Left lobe of liver (tissue), 2 donors: ENCODE data around the gene BACH2. TPM values are rescaled to one million over a fixed set of nuclear protein-coding genes. Genes with fewer than 3 reads are reported as not detected.

Source experiments
- ATAC-seq: fragments of 200-7000 bp; cut with Tn5 transposase; one replicate; pipeline ENCODE4 v1.9.1; 2020; ENCODE audit warnings: mild to moderate bottlenecking, moderate library complexity
- DNase-seq: peaks from one replicate; pipeline ENCODE4 v3.0.0-alpha.2; 2020; ENCODE audit warnings: low spot score
- total RNA-seq: library from RNA; stranded (reverse); gene quantifications from one replicate; pipeline ENCODE4 v1.2.1, GENCODE V29; 2021
- donor health status: DM: no; HTN: no; CAD: no; lungs with moderate emphysema.
- donor health status: DM: no; HTN: yes; CAD: no.

Gene BACH2
- total RNA-seq, 1 donor from 2014 or later, result 3.1 TPM

DNA sequence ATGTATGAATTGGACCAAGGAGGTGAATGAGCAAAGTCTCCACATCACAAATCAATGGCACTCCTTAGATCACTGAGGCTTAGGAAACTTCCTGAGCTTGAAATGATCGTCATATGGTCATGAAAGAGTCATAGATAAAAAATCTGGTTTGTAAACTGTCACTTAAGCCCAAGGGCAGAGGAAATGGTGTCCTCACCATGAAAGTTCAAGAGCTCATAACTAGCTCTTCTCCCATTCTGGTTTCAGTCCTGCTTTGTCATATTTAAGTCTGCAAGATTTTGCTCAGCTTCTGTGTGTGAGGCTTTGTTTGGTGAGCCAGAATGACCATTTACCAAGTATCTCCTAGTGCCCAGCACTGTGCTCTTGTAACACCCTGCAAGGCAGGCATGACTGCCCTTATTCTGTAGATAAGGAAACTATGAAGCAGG lies 341.9 kb downstream of the BACH2 start:
- DNase-seq (no peak), ATAC-seq (no peak)

DNA sequence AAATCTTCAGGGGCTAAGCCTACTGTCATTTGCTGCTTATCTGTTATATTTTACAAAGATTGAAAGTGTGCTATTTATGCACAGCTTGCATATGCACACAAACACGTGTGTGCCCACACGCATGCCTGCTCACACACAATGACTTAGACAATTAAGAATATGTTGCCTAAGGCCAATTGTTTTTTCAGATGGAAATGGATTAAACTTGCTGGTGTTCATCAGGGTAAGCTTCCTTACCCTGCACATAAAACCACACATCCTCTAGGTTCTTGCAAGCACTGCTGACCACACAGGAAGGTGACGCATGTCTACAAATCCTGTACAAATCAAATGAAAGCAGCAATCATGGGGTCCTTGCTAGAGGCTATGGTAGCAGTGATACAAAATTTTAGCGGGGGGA lies 344.0 kb downstream of the BACH2 start:
- ATAC-seq (no peak), DNase-seq (no peak)

DNA sequence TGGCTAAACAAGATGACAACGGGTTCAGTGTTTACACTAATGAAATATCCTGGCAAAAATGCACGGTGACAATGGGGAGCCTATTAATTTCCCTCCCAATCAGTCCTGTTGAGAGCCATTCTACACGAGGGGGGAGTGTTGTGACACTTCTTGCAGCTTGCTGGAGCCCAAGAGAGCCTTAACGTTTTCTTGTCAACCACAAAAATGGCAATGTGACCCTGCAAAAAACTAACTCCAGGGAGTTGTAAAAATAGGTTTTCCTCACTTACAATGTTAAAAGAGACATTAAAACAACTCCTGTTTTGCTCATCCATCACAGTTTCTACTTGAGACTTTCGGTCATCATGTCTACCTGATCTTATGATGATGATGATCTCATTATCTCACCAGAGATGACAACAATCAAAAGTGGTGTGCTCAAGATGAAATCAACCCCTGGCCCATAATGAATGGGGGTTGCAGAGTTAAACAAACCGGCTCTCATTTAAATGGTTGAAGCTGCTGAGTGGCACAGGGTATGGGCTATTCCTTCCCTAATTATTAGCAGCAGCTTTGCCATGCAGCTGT lies 344.5 kb downstream of the BACH2 start:
- no peak for ATAC-seq
- no peak for DNase-seq

DNA sequence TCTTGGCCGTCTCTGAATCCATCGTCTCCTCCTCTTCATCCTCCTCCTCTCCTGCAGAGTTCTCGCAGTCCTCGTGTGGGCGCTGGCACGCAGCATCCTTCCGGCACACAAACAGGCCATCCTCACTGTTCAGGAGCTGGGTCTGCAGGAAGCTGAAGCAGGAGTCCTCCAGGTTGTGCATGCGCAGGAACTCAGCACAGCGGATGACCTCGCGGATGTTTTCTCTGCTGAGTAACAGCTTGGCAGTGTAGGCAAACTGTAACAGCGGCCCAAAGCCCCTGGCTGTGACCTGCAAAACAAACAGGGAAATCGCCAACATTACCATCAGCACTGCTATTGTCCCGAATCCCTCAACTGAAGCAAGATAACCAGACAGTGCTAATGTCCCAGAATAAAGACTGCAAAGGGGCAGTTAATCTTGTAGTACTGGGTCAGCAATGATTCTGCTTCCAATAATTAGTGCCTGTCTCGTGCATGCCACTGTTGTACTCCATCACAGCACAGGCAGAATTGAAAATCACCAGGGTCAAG lies 345.0 kb downstream of the BACH2 start:
- ATAC-seq (peak; percentile 88), DNase-seq (peak; percentile 81)

DNA sequence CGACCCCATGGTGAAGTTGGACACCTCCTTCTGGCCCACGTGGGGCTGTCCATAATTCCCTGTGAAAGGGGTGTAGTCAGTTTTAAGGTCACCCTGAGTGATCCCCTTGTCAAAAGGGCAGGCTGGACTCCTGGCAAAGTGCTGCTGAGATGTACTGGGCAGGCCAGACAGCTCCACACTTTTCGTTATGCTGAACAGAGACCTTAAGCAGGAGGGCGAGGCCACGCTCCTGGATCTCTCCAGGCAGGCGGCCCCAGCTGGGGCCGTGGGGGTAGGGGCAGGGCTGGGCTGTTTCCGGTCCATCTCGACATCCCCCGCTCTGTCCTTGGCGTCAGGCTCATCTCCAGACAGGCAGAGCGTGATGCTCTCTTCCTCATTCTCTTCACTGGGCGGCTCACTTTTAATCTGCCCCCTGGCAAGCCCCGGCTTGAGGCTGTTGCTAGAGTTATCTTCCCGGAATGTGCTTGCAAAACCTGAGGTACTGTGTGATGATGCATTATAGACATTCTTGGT lies 345.7 kb downstream of the BACH2 start:
- ATAC-seq, result no peak
- DNase-seq, result no peak

DNA sequence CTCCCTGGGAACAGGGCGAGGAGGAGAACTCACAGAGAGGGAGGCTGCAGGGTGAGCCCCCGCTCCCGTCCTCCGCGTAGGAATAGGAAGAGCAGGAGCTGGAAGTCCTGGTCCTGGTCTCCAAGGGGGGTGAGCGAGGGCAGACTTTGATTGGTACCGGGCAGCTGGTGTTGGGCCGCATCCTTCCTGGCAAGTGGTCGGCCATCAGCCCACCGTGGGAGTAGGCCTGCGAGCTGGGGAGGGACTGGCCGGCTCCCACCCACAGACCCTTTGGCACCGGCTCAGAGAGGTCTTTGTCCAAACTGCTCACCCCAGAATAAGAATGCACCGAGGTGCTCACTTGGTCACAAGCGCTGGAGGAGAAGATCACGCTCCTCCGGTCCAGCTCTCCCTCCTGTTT lies 346.2 kb downstream of the BACH2 start:
- ATAC-seq (no peak), DNase-seq (no peak)

DNA sequence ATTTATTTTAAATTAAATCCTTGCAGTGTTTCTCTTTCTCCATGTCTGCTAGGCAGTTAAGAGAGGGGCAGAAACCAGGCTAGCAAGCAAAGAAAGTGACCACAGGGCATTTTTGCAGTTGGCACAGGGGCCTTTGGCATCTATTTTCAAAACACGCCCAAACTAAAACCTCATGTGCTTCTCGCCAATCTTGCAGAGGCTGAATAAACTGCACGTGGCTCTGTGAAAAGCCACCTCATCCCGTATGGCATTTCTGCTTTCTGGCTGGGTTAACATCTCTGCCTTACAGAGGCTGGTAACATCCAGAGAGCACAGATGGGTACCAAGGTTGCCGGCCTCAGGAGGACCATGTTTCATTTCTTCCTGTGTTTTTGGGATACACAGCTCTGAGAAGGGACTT lies 347.8 kb downstream of the BACH2 start:
- ATAC-seq (no peak), DNase-seq (no peak)

DNA sequence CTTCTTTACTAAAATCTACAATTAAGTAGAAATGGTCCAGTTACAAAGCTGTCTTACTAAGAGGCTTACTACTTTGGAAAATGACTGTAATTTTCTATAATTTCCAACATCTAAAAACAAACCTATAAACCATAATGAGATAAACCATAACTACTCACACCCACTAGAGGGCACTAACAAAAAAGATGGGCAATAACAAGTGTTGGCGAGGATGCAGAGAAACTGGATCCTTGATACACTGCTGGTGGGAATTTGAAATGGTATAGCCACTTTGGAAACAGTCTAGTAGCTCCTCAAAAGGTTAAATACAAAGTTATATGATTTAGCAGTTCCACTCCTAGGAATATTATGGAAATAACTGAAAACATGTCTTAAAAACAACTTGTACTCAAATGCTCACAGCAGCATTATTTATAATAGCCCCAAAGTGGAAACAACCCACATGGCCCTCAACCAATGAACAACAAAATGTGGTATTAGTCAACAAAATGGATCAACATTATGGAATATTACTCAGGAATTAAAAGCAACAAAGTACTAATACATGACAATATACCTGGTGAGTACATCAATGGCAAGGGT lies 351.7 kb downstream of the BACH2 start:
- DNase-seq (no peak), ATAC-seq (no peak)

DNA sequence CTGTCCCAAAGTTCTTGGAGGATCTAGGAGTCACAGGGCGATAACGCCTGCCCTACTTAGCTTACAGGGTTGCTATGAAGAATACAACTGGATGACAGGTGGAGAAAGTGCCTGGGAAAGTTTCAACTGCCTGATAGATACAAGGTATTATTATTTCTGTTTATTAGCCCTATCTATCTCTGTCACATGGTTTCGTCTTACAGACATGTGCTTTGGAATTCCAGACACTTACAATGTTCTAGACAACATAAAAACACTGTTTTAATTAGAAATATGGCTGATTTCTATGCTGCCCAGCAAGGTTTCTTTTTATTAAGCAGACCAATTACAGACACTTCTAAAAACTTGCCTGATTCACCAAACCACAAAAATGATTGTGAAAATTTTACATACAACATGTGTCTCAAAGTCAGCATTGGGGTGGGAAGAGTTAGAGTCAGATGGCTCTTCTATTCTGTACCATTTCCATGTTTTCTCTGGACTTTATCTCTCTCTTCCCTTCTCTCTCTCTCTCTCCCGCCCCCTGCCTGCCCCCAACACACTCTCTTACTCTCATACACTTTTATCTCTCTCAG lies 352.4 kb downstream of the BACH2 start:
- ATAC-seq, result no peak

DNA sequence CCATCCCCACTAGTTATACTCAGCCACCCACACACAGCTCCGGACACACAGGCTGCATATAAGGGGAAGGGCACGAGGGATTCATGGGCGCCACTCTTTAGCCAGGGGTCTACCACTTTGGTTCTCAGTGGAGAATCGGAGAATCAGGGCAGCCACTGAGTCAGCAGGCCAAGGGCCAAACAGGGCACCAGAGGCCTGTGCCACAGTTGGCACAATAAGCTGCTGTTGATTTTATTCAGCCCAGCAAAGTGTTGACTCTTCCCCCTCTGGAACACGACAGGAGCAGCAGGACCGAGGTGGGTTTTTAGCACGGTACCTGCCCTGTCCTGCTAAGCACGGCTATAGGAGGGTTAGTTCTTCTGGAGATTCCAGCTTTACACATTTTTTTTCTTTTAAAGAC lies 354.0 kb downstream of the BACH2 start:
- no peak for DNase-seq
- no peak for ATAC-seq

More for the DNA sequence above, 352.4 kb downstream of the BACH2 start:
- DNase-seq, result no peak

DNA sequence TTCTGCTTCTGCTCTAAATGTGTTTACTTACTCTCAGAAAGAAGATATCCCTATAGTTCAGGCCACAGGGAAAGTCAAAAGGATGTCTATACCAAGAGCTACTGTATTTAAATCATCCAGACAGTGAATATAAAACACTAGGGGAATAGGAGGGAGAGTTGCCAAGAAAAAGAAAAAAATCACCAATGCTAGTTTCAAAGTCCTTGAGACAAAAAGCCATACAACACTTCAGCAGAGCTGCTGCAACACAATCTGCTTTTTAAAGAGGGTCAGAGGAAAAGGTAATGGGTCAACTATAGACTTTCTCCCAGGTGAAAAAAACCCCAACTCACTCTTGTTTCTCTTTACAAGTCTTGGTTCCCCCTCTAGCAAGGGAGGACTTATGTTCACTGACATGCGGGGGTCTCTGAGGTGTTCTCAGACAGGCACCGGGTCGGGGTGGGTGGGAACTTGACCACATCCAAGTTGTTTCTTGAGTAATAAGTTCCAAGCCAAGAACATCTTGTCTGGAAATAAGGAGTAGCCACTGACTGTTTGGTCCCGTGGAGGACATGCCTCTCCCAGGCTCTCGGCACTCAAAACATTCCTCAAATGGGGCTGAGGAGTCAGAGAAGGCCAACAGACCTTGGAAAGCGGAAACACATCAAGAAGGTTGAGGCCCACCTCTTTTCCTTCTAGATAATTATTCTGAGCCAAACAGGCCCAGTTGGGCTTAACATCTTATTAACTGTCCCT lies 354.7 kb downstream of the BACH2 start:
- ATAC-seq (peak; percentile 48), DNase-seq (no peak)

DNA sequence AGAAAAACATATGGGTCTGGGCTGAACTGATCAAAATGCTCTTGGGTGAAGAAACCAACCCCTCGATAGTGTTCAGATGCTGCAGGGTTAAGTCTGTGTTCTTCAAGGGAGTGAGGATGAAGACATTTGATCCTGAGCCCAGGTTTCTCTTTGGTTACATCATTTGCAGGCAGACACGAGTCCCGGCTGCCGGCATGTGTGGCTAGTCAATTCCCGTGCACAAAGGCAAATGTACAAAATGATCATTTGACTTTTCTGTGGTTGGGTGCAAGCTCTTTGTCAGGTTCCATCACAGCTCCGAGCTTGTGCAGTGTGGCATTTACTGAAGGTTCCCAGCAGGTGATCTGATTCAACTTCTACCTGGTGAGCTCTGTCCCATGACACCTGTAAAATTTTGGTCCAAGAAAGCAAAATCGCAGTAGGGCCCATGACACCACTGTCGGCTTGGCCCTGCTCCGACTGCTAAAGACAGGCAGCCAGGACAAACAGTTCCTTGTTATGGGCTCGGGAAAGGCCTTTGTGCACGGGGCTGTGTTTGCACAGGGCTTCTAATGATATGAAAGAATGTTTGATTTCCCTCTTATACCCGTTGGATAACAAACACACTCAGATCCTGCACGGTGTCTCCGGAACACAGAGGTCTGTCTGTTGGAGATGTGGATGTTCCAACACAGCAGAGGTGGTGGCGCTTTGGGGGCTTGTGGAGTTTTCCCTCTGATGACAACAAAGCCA lies 355.4 kb downstream of the BACH2 start:
- peak; percentile 73 for ATAC-seq

DNA sequence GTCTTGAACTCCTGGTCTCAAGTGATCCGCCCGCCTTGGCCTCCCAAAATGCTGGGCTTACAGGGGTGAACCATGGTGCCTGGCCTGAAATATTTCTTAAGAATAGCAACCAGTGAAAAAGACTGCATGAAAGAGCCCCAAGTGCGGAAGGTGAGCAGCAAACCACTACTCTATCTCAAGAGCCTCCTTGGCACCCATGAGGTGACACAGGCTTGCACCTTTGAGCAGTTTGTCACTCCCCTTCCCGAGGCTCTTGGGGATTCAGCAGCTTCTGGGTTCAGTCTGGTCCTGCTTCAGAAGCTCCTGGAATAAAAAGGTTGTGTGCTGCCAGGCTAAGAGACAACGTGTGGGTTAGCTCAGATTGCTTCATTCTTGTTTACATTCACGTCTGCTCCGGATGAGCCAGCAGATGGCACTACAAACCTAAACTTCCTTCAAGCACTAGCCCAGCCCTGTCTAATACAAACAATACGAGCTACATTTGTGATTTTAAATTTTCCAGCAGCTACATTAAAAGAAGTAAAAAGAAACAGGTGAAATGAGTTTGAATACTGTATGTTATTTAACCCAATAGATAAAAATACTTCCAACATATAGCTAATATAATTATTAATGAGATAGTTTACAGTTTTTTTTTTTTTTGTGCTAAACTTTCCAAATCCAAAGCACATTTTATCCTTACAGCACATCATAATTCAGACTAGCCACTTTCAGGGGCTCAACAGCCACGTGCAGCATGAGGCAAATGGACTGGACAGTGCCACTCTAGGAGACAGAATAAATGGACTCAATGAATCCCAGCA lies 356.2 kb downstream of the BACH2 start:
- ATAC-seq (peak; percentile 93), DNase-seq (peak; percentile 76)

More for the DNA sequence above, 355.4 kb downstream of the BACH2 start:
- DNase-seq, result peak; percentile 61

DNA sequence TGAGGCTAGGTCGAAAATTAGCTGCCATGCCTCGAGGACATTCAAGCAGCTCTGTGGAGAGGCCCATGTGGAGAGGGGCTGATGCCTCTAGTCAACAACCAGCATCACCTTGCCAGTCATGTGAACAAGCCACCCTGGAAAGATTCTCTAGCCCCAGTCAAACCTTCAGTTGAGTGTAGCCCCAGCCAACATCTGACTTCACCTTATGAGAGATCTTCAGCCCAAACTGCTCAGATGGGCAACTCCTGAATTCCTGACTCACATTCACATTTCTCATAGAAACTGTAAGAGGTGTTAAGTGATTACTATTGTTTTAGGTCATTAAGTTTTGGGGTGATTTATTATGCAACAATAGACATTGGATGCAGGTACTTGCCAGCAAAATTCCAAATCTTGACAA lies 357.5 kb downstream of the BACH2 start:
- ATAC-seq (no peak), DNase-seq (no peak)

DNA sequence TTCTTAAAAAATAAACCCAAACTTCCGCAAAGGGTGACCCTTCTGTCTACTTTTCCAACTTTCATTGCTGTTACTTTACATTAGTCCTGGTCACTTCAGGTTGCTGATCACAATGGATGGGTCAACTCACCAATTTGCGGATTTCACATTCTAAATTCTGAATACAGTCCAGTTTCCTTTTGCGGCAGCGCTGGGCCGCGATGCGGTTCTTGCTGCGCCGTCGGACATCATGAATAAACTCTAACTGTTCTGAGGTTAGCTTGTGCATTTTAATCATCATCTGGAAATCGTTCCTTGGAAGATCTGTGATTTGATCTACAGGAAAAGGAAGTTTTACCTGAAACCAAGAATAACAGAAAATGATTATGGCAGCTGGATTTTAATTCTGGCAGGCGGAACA lies 358.6 kb downstream of the BACH2 start:
- ATAC-seq, result no peak
- DNase-seq, result no peak

DNA sequence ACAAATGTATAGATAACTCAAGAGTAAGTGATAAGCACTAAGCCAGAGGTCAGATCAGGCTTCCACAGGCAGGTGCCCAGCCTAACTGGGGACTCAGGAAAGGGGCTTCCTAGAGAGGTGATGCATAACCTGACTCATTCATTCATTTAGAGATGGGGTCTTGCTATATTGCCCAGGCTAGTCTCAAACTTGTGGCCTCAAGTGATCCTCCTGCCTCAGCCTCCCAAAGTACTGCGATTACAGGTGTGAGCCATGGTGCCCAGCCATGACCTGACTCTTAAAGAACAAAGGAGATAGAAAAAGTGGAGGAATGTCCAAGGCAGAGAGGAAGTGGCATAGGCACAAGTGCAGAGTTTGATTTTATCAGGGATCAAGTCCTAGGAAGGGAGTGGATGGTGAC lies 360.5 kb downstream of the BACH2 start:
- ATAC-seq, result no peak
- DNase-seq, result no peak

DNA sequence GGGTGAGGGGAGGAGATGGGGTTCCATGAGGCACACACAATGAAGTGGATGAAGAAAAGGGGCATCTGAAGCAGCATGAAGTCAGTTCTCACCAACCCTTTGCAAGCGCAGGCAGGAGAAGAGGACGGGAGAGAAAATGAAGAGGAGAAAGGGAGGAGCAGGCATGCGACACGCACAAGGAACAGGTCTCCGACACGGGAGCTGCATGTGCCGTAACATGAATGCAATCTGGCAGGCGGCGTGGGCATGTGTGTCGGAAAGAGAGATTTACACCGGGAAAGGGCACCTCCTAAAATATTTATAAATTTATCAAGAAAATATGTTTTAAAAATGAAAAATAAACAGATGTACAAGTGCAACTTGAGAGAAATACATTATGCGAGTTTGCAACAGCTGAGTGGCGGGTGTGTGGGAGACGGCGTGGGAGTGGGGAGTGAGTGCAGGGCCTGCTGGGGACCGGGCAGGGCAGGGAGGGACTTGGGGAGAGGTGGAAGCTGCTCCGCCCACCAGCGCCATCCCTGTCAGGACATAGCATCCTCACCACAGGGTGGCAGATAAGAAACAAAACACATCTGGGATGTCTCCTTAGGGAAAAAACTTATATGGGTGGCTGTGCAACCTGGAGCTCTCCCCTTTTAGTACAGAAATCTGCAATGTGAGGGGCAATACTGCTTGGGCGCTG lies 361.8 kb downstream of the BACH2 start:
- DNase-seq, result no peak
- ATAC-seq, result no peak

DNA sequence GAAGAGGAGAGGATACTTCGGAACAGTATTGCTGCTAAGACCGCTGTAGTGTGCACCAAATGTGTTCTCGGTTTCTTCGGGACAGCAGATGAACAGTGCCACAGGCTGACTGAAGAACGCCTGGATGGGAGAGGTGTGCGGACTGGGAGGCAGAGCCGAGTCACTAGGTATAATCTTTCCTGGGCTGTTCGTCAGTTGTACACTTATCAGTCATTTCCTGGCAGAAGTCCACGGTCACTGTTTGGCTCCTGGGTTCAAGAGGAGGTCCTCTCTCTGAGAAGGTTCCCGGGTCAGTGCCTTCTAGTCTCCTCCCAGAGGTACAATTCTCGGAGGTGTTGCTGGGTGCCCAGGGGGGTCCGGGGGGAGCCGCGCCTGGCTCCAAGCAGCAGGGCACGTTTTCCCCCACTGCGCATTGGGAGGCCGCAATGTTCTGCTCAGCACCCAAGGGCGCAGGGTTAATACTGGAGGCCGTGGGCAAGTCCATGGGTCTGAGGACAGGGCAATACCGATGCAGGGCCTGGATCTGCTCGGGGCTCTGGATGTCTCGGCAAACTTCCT lies 364.3 kb downstream of the BACH2 start:
- DNase-seq (no peak), ATAC-seq (no peak)

DNA sequence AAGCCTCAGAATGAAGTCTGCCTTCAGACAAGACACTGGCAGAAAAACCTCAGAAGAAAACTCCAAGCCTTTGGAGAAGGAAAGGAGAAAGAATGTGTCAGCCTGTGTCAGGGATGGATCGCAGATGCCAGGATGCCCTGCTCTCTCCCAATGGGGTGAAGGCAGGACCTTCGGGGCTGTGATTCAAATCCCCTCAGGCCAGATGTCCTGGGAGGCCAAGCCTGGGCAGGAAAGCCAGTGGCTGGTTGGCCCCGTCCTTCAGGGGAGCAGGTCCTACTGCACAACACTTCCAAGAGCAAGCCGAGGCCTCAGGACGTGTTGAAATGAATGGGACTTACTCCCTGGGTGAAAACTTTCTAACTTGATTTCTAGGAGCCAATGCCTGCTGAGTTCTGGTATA lies 365.9 kb downstream of the BACH2 start:
- ATAC-seq, result no peak

More for the DNA sequence above, 365.9 kb downstream of the BACH2 start:
- no peak for DNase-seq
